ENCODE results near the gene OTOS. TPM values are rescaled to one million over a fixed set of nuclear protein-coding genes. Genes with fewer than 3 reads are reported as not detected.

OTOS gene
- total and polyA plus RNA-seq, 2 of the 4 experiments (the other 2 are of a cell fraction): 0.34 TPM; not detected in 1

DNA sequence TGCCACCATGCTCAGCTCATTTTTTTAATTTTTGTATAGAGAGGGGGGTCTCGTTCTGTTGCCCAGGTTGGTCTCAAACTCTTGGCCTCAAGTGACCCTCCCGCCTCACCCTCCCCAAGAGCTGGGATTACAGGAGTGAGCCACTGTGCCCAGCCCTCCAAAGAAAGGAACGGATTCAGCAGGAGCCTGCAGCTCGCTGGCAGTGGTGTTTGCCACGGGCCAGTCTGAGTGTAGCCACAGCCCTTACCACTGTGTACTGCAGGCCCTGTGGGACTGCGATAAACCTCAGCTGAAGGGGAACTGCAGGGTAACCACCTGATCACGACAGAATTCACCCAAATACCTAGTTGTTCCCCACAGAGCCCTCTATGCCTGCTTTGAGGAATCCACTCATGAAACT lies 11.1 kb downstream of the OTOS start:
- H3K18ac ChIP-seq (ENCODE audit: low read depth, low read length): no peak overlapping the region
- H3K27me3 ChIP-seq (ENCODE audit: control insufficient read depth, insufficient read depth, low read length): no peaks in the 10 kb centered on the region
- no peak overlapping the region for H2AK5ac ChIP-seq (ENCODE audit: low read depth, low read length)
- no peak overlapping the region for H4K8ac ChIP-seq (ENCODE audit: low read depth in 2 of 2, low read length in 2 of 2)
- H3K36me3 ChIP-seq (ENCODE audit: control insufficient read depth, insufficient read depth, low read length): peaks cover 52% of the 10 kb centered on the region
- no peak overlapping the region for H3K4me2 ChIP-seq (ENCODE audit: low read depth, low read length)
- H2BK20ac ChIP-seq (ENCODE audit: low read depth, low read length): no peak overlapping the region
- no peaks in the 10 kb centered on the region for H3K9me1 ChIP-seq (ENCODE audit: insufficient read depth, low read length)
- H3K79me1 ChIP-seq (ENCODE audit: low read depth in 1 of 2, low read length in 2 of 2): peaks cover 0 to 13% of the 10 kb centered on the region in 2 experiments; a peak in 3 of 4 replicates
- no peak for DNase-seq
- 98% methylated on average over 4 of the region's 7 CpGs; no CpG with 5 or more reads in 1 of the 2 experiments for WGBS, 2 experiments (ENCODE audit: extremely low coverage in 2 of 2, insufficient read length in 1 of 2)
- in situ Hi-C loops (cut with MboI; ENCODE audit: low sequenced_read_pairs) (loop anchor here (25.0 kb wide), 1 partner anchor 1092 kb away; no protein-coding TSS in a partner anchor), dilution Hi-C loops (cut with HindIII; ENCODE audit: low sequenced_read_pairs, unreplicated experiment) (no loop called here), intact Hi-C loops (cut with micrococcal nuclease) (no loop called here)
- no peak overlapping the region for H3K4ac ChIP-seq (ENCODE audit: low read depth, low read length)
- no peak overlapping the region for H3K14ac ChIP-seq (replicated peaks; ENCODE audit: low read depth, low read length)
- H3K4me3 ChIP-seq (ENCODE audit: insufficient read depth, low read depth, low read length): no peak overlapping the region
- H4K5ac ChIP-seq (ENCODE audit: low read depth, low read length): no peak overlapping the region
- BruUV-seq (replicated peaks): no TSS peak
- no peak overlapping the region for H3K27ac ChIP-seq (ENCODE audit: insufficient read depth, low read length)
- no peak overlapping the region for H2BK5ac ChIP-seq (ENCODE audit: low read depth, low read length, poor library complexity, severe bottlenecking)
- no peak for ATAC-seq (ENCODE audit: low read depth)
- 0 out of 2 replicates have a peak, but pooled peaks cover 2% of the 10 kb centered on the region for H4K20me1 ChIP-seq (ENCODE audit: insufficient read depth, low read length)
- H2AK9ac ChIP-seq (replicated peaks; ENCODE audit: low read depth, low read length, poor library complexity): no peak overlapping the region
- H2AFZ ChIP-seq (replicated peaks; ENCODE audit: low read length, poor library complexity): no peak overlapping the region
- no peak overlapping the region for H3K56ac ChIP-seq (ENCODE audit: extremely low read depth, insufficient read depth, low read length)
- H3K23ac ChIP-seq (ENCODE audit: low read depth, low read length): no peak overlapping the region
- H4K91ac ChIP-seq (ENCODE audit: insufficient read depth, low read depth, low read length): no peak overlapping the region
- no peak overlapping the region for H2BK15ac ChIP-seq (ENCODE audit: low read depth, low read length)
- TF ChIP-seq SMC3 (IDR thresholded peaks at IDR 0.05; ENCODE audit: low read depth, low read length): no peak
- TF ChIP-seq BHLHE40 (IDR thresholded peaks at IDR 0.05; ENCODE audit: low read depth, low read length): no peak
- no peak for TF ChIP-seq NFE2L2 (IDR thresholded peaks at IDR 0.05; ENCODE audit: low read depth, low read length)
- no peak for TF ChIP-seq RAD21 (IDR thresholded peaks at IDR 0.05; ENCODE audit: low read length)
- no peak for TF ChIP-seq POLR2A (IDR thresholded peaks at IDR 0.05; ENCODE audit: low read depth, low read length)
- TF ChIP-seq ELK1 (IDR thresholded peaks at IDR 0.05; ENCODE audit: borderline replicate concordance, low read depth, low read length): no peak
- TF ChIP-seq CTCF (conservative IDR thresholded peaks at IDR 0.05; ENCODE audit: low read depth, low read length): no peak
- ChIA-PET CTCF (no interaction called here), POLR2A (ENCODE audit: unreplicated experiment) (no interaction called here)
- no peaks in the 10 kb centered on the region for H3K9me3 ChIP-seq (ENCODE audit: control insufficient read depth, insufficient read depth, low read length)
- H3K9ac ChIP-seq (ENCODE audit: low read depth, low read length): no peak overlapping the region
- H2BK120ac ChIP-seq (ENCODE audit: low read depth, low read length): no peak overlapping the region
- no peaks in the 10 kb centered on the region for H3K4me1 ChIP-seq (ENCODE audit: control insufficient read depth, insufficient read depth, low read length)

Data from IMR-90 (cell line).